ENCODE data around the gene MTMR3.

DNA sequence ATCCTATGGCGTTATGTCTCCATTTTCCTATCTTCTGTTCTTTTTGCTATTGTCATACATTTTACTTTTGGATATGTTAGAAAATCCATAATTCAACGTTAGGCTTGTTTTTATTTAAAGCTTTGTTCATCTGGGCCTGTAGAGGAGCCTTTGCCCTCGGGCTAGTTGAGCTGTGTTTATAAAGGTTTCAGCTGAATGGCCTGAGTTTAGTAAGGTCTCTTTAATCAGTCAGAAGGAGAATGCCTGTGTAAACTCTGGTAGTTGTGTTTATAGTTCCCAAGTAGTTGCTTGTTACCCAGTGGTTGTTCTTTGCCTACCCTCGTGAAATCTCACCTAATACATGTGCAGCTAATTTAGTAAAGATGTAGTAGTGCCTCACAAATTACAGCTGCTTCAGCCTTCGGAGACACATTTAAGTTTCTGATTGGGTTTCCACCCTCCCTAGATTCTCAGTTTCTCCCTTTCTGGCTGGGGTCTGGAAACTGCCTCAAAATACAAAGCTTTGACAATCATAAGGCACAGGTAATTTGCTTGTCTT is 33.1 kb downstream of the MTMR3 start:
- TF ChIP-seq CTCF (IDR thresholded peaks at IDR 0.05; ENCODE audit: low read depth, low read length, missing input control) (no peak), TAF1 (conservative IDR thresholded peaks at IDR 0.05) (no peak)
- TF ChIP-seq, protein P1, sequence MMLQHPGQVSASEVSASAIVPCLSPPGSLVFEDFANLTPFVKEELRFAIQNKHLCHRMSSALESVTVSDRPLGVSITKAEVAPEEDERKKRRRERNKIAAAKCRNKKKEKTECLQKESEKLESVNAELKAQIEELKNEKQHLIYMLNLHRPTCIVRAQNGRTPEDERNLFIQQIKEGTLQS (IDR thresholded peaks at IDR 0.05) = no peak
